KMS-11 (cell line): Measurements from ENCODE around the gene SPACA4.
"Not testable (repeated sequence)": the region's sequence is repeated elsewhere in the genome, so short reads cannot be mapped to it uniquely, and the experiment has no call there.

ENCODE experiments used
- H2AFZ ChIP-seq: fragments of 200-600 bp; sonication (generic); 2 replicates; pipeline ENCODE4 v1.6.1; 2016; ENCODE audit warnings: antibody characterized with exemption, mixed run types, low read depth
- H3K27ac ChIP-seq: fragments of 200-600 bp; sonication (generic); 2 replicates; pipeline ENCODE4 v1.6.1; 2016; ENCODE audit warnings: mild to moderate bottlenecking, mixed run types
- H3K27me3 ChIP-seq: fragments of 200-600 bp; sonication (generic); 2 replicates; pipeline ENCODE4 v1.6.1; 2017; ENCODE audit warnings: mild to moderate bottlenecking, low read depth, mixed run types, moderate library complexity; ENCODE audit not compliant: insufficient read depth
- H3K36me3 ChIP-seq: fragments of 200-600 bp; sonication (generic); 2 replicates; pipeline ENCODE4 v1.6.1; 2017; ENCODE audit warnings: mild to moderate bottlenecking, mixed run types; ENCODE audit not compliant: insufficient read depth
- H3K4me1 ChIP-seq: fragments of 200-600 bp; sonication (generic); 2 replicates; pipeline ENCODE4 v1.6.1; 2016; ENCODE audit warnings: mild to moderate bottlenecking, low read depth, mixed run types; ENCODE audit not compliant: poor library complexity, severe bottlenecking
- H3K4me2 ChIP-seq: fragments of 200-600 bp; sonication (generic); 2 replicates; pipeline ENCODE4 v1.7.0; 2016; ENCODE audit warnings: mild to moderate bottlenecking, mixed run types
- H3K4me3 ChIP-seq: fragments of 200-600 bp; sonication (generic); IDR thresholded peaks from 2 replicates; pipeline ENCODE4 v1.6.1; 2017; ENCODE audit warnings: low read depth, low read length, mixed read lengths; ENCODE audit not compliant: insufficient read depth
- H3K79me2 ChIP-seq: fragments of 200-600 bp; sonication (generic); 2 replicates; pipeline ENCODE4 v1.6.1; 2016; ENCODE audit warnings: low read depth, mixed run types; ENCODE audit not compliant: insufficient read depth
- H3K9ac ChIP-seq: fragments of 200-600 bp; sonication (generic); 2 replicates; pipeline ENCODE4 v1.6.1; 2016; ENCODE audit warnings: mild to moderate bottlenecking, mixed run types
- H4K20me1 ChIP-seq: fragments of 200-600 bp; sonication (generic); 2 replicates; pipeline ENCODE4 v1.6.1; 2016; ENCODE audit warnings: mild to moderate bottlenecking, mixed run types; ENCODE audit not compliant: insufficient read depth
- TF ChIP-seq, protein P1 (sequence below): fragments of 200-600 bp; sonication (generic); conservative IDR thresholded peaks from 2 replicates; pipeline ENCODE4 v1.6.1; 2017; ENCODE audit warnings: low read depth, mild to moderate bottlenecking, antibody characterized with exemption, low read length, moderate library complexity, mixed read lengths

SPACA4 gene

DNA sequence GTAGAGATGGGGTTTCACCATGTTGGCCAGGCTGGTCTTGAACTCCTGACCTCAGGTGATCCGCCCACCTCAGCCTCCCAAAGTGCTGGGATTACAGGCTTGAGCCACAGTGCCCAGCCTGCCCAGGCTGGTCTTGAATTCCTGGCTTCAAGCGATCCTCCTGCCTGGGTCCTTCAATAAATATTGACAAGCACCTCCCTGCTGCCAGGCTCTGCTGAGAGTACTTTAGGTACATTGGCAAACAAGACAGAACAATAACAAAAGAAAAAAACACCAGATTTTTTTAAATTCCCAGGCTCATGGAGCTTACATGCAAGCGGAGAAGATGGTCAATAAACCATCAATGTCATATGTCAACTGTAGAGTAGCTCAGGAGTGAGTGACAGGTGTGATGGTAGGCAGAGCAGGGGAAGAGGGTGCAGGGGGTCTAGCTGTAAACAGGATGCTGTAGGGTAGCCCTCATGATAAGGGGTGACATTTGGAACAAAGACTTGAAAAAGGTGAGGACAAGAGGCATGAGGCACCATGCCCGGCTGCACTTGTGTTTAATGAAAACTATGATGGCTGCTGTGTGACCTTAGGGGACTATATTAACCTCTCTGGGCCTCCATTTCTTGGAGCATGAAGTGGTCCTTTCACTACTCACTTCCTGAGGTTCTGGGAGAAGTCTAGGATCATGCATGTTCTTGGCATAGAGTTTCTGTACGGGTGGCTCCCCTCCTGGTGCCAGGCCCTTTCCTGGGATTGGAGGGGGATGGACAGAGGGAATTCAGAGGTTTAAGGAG is 35.0 kb upstream of the SPACA4 start:
- TF ChIP-seq, protein P1, sequence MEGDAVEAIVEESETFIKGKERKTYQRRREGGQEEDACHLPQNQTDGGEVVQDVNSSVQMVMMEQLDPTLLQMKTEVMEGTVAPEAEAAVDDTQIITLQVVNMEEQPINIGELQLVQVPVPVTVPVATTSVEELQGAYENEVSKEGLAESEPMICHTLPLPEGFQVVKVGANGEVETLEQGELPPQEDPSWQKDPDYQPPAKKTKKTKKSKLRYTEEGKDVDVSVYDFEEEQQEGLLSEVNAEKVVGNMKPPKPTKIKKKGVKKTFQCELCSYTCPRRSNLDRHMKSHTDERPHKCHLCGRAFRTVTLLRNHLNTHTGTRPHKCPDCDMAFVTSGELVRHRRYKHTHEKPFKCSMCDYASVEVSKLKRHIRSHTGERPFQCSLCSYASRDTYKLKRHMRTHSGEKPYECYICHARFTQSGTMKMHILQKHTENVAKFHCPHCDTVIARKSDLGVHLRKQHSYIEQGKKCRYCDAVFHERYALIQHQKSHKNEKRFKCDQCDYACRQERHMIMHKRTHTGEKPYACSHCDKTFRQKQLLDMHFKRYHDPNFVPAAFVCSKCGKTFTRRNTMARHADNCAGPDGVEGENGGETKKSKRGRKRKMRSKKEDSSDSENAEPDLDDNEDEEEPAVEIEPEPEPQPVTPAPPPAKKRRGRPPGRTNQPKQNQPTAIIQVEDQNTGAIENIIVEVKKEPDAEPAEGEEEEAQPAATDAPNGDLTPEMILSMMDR = no peak
- H3K79me2 ChIP-seq = no peaks in the 10 kb centered on the region
- H3K4me1 ChIP-seq = no peaks in the 10 kb centered on the region
- H3K4me3 ChIP-seq = no peak overlapping the region
- H3K36me3 ChIP-seq = no peaks in the 10 kb centered on the region
- no peak overlapping the region for H3K4me2 ChIP-seq
- H3K27me3 ChIP-seq = peaks cover 49% of the 10 kb centered on the region
- H3K9ac ChIP-seq = no peak overlapping the region
- H4K20me1 ChIP-seq = no peaks in the 10 kb centered on the region
- H3K27ac ChIP-seq = no peak overlapping the region
- H2AFZ ChIP-seq = no peak overlapping the region

DNA sequence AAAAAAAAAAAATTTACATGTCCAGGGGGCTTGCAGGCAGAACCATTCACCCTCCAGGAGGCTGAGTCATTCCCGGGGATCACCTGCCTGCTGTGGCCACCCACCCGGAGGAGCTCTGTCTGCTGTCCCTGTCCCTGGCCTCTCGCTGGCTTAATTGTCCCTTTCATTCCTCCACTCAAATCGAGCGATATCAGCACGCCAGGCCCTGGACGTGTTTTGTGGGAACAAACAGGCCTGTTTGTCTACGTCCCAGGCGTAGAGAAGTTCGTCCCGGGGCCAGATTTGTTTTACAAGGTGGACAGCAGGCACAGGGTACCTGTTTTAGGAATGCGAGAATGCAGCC is 33.4 kb upstream of the SPACA4 start:
- TF ChIP-seq, protein P1 = no peak
- Histone ChIP-seq H3K27me3 (peaks cover 42% of the 10 kb centered on the region), H3K4me3 (no peak overlapping the region), H3K27ac (no peak overlapping the region), H3K79me2 (no peaks in the 10 kb centered on the region), H3K4me1 (no peaks in the 10 kb centered on the region), H4K20me1 (no peaks in the 10 kb centered on the region), H3K4me2 (no peak overlapping the region), H3K36me3 (no peaks in the 10 kb centered on the region), H3K9ac (no peak overlapping the region), H2AFZ (no peak overlapping the region)

DNA sequence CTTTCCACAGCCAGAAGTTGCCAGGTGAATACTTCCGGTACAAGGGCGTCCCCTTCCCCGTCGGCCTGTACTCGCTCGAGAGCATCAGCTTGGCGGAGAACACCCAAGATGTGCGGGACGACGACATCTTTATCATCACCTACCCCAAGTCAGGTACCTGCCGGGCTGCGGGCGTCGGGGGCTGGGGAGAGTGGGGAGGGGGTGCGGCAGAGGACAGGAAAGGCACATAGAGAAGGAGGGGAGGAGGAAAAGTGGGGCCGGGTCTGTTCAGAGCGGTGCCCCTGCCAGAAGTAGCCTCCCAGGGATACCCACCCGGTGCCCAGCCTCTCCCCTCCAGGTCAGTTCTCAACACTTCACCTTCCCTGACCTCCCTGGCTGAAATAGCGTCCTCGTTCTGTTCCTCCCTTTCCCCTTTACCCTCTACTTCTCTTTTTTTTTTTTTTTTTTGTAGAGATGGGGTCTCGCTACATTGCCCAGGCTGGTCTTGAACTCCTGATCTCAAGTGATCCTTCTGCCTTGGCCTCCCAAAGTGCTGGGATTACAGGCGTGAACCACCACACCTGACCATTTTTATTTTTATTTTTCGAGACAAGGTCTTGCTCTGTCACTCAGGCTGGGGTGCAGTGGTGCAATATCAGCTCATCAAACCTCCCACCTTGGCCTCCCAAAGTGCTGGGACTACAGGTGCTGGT is 30.5 kb upstream of the SPACA4 start:
- Histone ChIP-seq H3K27me3 (peaks cover 45% of the 10 kb centered on the region), H3K4me1 (no peaks in the 10 kb centered on the region), H3K4me3 (no peak overlapping the region), H3K36me3 (no peaks in the 10 kb centered on the region), H4K20me1 (no peaks in the 10 kb centered on the region), H3K4me2 (no peak overlapping the region), H3K9ac (no peak overlapping the region), H2AFZ (no peak overlapping the region), H3K27ac (no peak overlapping the region), H3K79me2 (no peaks in the 10 kb centered on the region)
- TF ChIP-seq, protein P1 = no peak

DNA sequence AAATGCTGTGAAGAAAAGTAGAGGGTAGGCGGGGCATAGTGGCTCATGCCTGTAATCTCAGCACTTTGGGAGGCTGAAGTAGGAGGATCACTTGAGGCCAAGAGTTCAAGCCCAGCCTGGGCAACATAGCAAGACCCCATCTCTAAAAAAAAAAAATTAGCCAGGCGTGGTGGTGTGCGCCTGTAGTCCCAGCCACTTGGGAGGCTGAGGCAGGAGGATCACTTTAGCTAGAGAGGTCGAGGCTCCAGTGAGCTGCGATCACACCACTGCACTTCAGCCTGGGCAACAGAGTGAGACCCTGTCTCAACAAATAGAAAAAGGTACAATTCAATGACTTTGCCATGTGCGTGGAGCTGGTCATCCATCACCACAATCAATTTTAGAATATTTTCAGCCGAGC is 28.6 kb upstream of the SPACA4 start:
- H3K36me3 ChIP-seq, H4K20me1 ChIP-seq, H3K4me3 ChIP-seq, H2AFZ ChIP-seq, H3K27ac ChIP-seq, H3K4me1 ChIP-seq, H3K9ac ChIP-seq, H3K4me2 ChIP-seq, H3K79me2 ChIP-seq: not testable (repeated sequence)
- peaks cover 60% of the 10 kb centered on the region for H3K27me3 ChIP-seq

DNA sequence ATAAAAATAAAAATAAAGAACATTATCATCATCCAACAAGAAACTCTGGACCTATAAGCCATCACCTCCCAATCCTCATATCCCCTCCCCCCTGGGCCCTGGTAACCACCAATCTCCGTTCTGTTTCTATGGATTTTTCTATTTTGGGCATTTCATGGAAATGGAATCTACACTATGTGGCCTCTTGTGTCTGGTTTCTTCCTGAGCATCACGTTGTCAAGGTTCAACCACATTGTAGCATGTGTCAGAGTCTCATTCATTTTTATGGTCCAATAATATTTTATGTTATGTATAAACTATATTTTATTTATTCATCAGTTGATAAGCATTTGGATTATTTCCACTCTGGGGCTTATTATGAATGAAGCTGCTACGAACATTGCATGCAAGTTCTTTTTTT is 27.7 kb upstream of the SPACA4 start:
- no peak overlapping the region for H3K27ac ChIP-seq
- TF ChIP-seq, protein P1 = no peak
- H2AFZ ChIP-seq = no peak overlapping the region
- H3K4me2 ChIP-seq = no peak overlapping the region
- H3K36me3 ChIP-seq = no peaks in the 10 kb centered on the region
- H3K79me2 ChIP-seq = no peaks in the 10 kb centered on the region
- H3K9ac ChIP-seq = no peak overlapping the region
- peaks cover under 1% of the 10 kb centered on the region for H3K4me1 ChIP-seq
- no peak overlapping the region for H3K4me3 ChIP-seq
- no peaks in the 10 kb centered on the region for H4K20me1 ChIP-seq
- peaks cover 70% of the 10 kb centered on the region for H3K27me3 ChIP-seq
